Dendritic cell treated with granulocyte-macrophage colony-stimulating factor and Interleukin-4, amounts not matched to agents 40 ng/mL and 50 ng/mL, for 4 days (primary cell): ENCODE data around the gene FANCD2OS.
"Not testable (repeated sequence)": the region's sequence is repeated elsewhere in the genome, so short reads cannot be mapped to it uniquely, and the experiment has no call there.

Experiments
- H3K27ac Mint-ChIP-seq: one replicate; pipeline ENCODE4 v1.8.0; 2022; ENCODE audit warnings: mild to moderate bottlenecking, mixed read lengths
- H3K27me3 Mint-ChIP-seq: one replicate; pipeline ENCODE4 v1.8.0; 2022; ENCODE audit warnings: mild to moderate bottlenecking, mixed read lengths
- H3K36me3 Mint-ChIP-seq: one replicate; pipeline ENCODE4 v1.8.0; 2022; ENCODE audit warnings: low read depth, mixed read lengths
- H3K4me1 Mint-ChIP-seq: one replicate; pipeline ENCODE4 v1.8.0; 2022; ENCODE audit warnings: low read depth, mixed read lengths
- H3K4me3 Mint-ChIP-seq: one replicate; pipeline ENCODE4 v1.8.0; 2022; ENCODE audit warnings: mild to moderate bottlenecking, moderate library complexity, mixed read lengths
- H3K9me3 Mint-ChIP-seq: one replicate; pipeline ENCODE4 v1.8.0; 2022; ENCODE audit warnings: mixed read lengths
- intact Hi-C: fragments of 100-400 bp; cut with micrococcal nuclease; formaldehyde crosslinking; loops from one replicate; pipeline ENCODE4 v1.15.0; 2022

The FANCD2OS gene

GRCh38 chr3:10070077-10070476, 38.0 kb downstream of the FANCD2OS start:
- H3K4me1 Mint-ChIP-seq, H3K4me3 Mint-ChIP-seq, H3K27ac Mint-ChIP-seq, H3K9me3 Mint-ChIP-seq, intact Hi-C loops, H3K27me3 Mint-ChIP-seq: not testable (repeated sequence)
- peaks cover 42% of the 10 kb centered on the region for H3K36me3 Mint-ChIP-seq

- Mint-ChIP-seq H3K27ac (no peak overlapping the region), H3K4me3 (no peak overlapping the region), H3K36me3 (peaks cover 25% of the 10 kb centered on the region), H3K4me1 (no peaks in the 10 kb centered on the region), H3K27me3 (no peaks in the 10 kb centered on the region), H3K9me3 (no peaks in the 10 kb centered on the region)
- intact Hi-C loops: no loop called here
Measured at GRCh38 chr3:10055097-10055496, 53.0 kb downstream of the FANCD2OS start.
